GM21529 (cell line): ENCODE results near the gene MRPL24.

Source experiments
- ATAC-seq: cut with Tn5 transposase; IDR thresholded peaks from one replicate; pipeline ENCODE4 v1.9.1; 2021; ENCODE audit not compliant: unreplicated experiment

MRPL24 gene

GRCh38 chr1:156711011-156711817, 29.7 kb downstream of the MRPL24 start:
- ATAC-seq: no peak

GRCh38 chr1:156709757-156710489, 31.0 kb downstream of the MRPL24 start:
- ATAC-seq: no peak

- no peak for ATAC-seq
These were observed 31.9 kb downstream of the MRPL24 start for GRCh38 chr1:156709031-156709430.

- ATAC-seq: no peak
These were observed 32.6 kb downstream of the MRPL24 start for GRCh38 chr1:156708218-156708661.

GRCh38 chr1:156707417-156708217, 33.3 kb downstream of the MRPL24 start:
- ATAC-seq: no peak

GRCh38 chr1:156706657-156707416, 34.1 kb downstream of the MRPL24 start:
- ATAC-seq: no peak

GRCh38 chr1:156705918-156706656, 34.8 kb downstream of the MRPL24 start:
- ATAC-seq: no peak

- no peak for ATAC-seq
These were observed 35.5 kb downstream of the MRPL24 start, which contains the start of gene CRABP2 for GRCh38 chr1:156705321-156705917. Gene CRABP2, minus strand, starts transcription at chr1:156705583. Its CDS starts 137 bp downstream, at chr1:156705446.

- ATAC-seq: no peak
These were observed 36.0 kb downstream of the MRPL24 start for GRCh38 chr1:156704930-156705320.

GRCh38 chr1:156704166-156704711, 36.6 kb downstream of the MRPL24 start:
- no peak for ATAC-seq

GRCh38 chr1:156703741-156704140, 37.1 kb downstream of the MRPL24 start:
- ATAC-seq: no peak

- ATAC-seq: no peak
These were observed 37.6 kb downstream of the MRPL24 start for GRCh38 chr1:156703336-156703735.

- ATAC-seq: no peak
These were observed 40.0 kb downstream of the MRPL24 start for GRCh38 chr1:156700736-156701531.

- no peak for ATAC-seq
These were observed 41.9 kb downstream of the MRPL24 start for GRCh38 chr1:156698995-156699394.

- ATAC-seq: no peak
These were observed 43.4 kb downstream of the MRPL24 start for GRCh38 chr1:156697481-156697880.

- no peak for ATAC-seq
These were observed 44.1 kb downstream of the MRPL24 start for GRCh38 chr1:156696755-156697154.

GRCh38 chr1:156694690-156694962, 46.3 kb downstream of the MRPL24 start:
- no peak for ATAC-seq

- ATAC-seq: no peak
These were observed 46.8 kb downstream of the MRPL24 start for GRCh38 chr1:156693848-156694689.
